Spleen (tissue), 11 donors: ENCODE measurements around the gene TEX26. TPM values are rescaled to one million over a fixed set of nuclear protein-coding genes. Genes with fewer than 3 reads are reported as not detected.
A peak's percentile ranks its signal among the peaks of the same experiment; 100 is the strongest.

Experiments
- DNase-seq: peaks from one replicate; pipeline ENCODE4 v3.0.0-alpha.2; 2020
- H3K27ac ChIP-seq, 8 donors: fragments of 200-600 bp; sonication (generic) in 7 of 8; 1 replicate in 4 of 8; 2 replicates in 4 of 8; pipeline versions ENCODE4 v1.5.0 to v1.8.0; 2016 to 2021; ENCODE audit warnings: inconsistent platforms in 4 of 8, mild to moderate bottlenecking in 4 of 8, moderate library complexity in 1 of 8
- H3K27me3 ChIP-seq, 7 donors: fragments of 200-600 bp; sonication (generic) in 6 of 7; replicated peaks in 1 of 7; 1 replicate in 4 of 7; 2 replicates in 3 of 7; pipeline versions ENCODE4 v1.5.0 to v1.8.0; 2016 to 2021; ENCODE audit warnings: inconsistent platforms in 3 of 7, mild to moderate bottlenecking in 1 of 7
- H3K36me3 ChIP-seq, 6 donors: fragments of 200-600 bp; sonication (generic) in 5 of 6; 1 replicate in 4 of 6; 2 replicates in 2 of 6; pipeline versions ENCODE4 v1.5.0 to v1.8.0; 2016 to 2021; ENCODE audit warnings: inconsistent platforms in 2 of 6
- H3K4me1 ChIP-seq, 6 donors: fragments of 200-600 bp; sonication (generic) in 5 of 6; 1 replicate in 3 of 6; 2 replicates in 3 of 6; pipeline versions ENCODE4 v1.5.0 to v1.8.0; 2016 to 2021; ENCODE audit warnings: inconsistent platforms in 3 of 6
- H3K4me3 ChIP-seq, 8 donors: fragments of 200-600 bp; sonication (generic) in 7 of 8; 1 replicate in 4 of 8; 2 replicates in 4 of 8; pipeline versions ENCODE4 v1.5.0 to v1.8.0; 2016 to 2021; ENCODE audit warnings: inconsistent platforms in 4 of 8, mild to moderate bottlenecking in 4 of 8, moderate library complexity in 2 of 8
- H3K9me3 ChIP-seq, 8 donors: fragments of 200-600 bp; sonication (generic) in 7 of 8; 1 replicate in 4 of 8; 2 replicates in 4 of 8; pipeline versions ENCODE4 v1.5.0 to v1.8.0; 2016 to 2021; ENCODE audit warnings: inconsistent platforms in 4 of 8
- CTCF ChIP-seq, 11 experiments: fragments of 200-600 bp in 7 of 11; fragments of 450-650 bp in 4 of 11; sonication (generic) in 4 of 11; IDR thresholded peaks in 8 of 11; conservative IDR thresholded peaks in 3 of 11; 1 replicate in 7 of 11; 2 replicates in 4 of 11; pipeline versions ENCODE4 v1.4.0 to v1.8.0; 2016 to 2021; ENCODE audit warnings: antibody characterized with exemption in 11 of 11, inconsistent platforms in 4 of 11, mild to moderate bottlenecking in 1 of 11
- POLR2A ChIP-seq, 3 donors: fragments of 450-650 bp; IDR thresholded peaks; one replicate each; pipeline ENCODE4 v1.5.1; 2017; ENCODE audit warnings: antibody characterized with exemption in 3 of 3, mild to moderate bottlenecking in 1 of 3
- POLR2AphosphoS5 ChIP-seq, 3 donors: sonication (generic); formaldehyde crosslinking; IDR thresholded peaks; one replicate each; pipeline ENCODE4 v1.5.1; 2017; ENCODE audit warnings: antibody characterized with exemption in 3 of 3
- WGBS, 5 donors: extraction: QIAGEN DNeasy Blood & Tissue Kit in 3 of 5; methylation state at CpG; one replicate each; pipeline versions ENCODE4 v1.1.5 to v1.1.7; 2013 to 2018; 5-methylcytosine and 5-hydroxymethylcytosine counted together
- intact Hi-C: fragments of 100-400 bp; cut with DNase I; formaldehyde crosslinking; loops from one replicate; pipeline ENCODE4 v1.15.0; 2023; ENCODE audit warnings: low total_unique reads
- polyA plus RNA-seq, 3 donors: library from polyadenylated mRNA; stranded (reverse); fragments of 200-250 nt; gene quantifications; one replicate each; pipeline ENCODE4 v1.2.1, GENCODE V29; 2013
- total RNA-seq, 7 donors: library from RNA; depleted of rRNA in 3 of 7; stranded (reverse); fragments of >200 nt in 3 of 7; fragmentation: NEBNext Ultra II Directional in 4 of 7; extraction: Animal tissue kit (Norgen Biotek cat#: 25700) in 4 of 7; gene quantifications; one replicate each; pipeline versions ENCODE4 v1.1.0 to v1.2.1, GENCODE V29; 2016 to 2021
- donor health status: healthy with polysubstance abuse.
- donor health status: DM: no; HTN: no; CAD: no; lungs with moderate emphysema.
- donor health status: DM: no; HTN: no; CAD: no.
- donor health status: Bipolar disorder and iron deficiency.
- donor health status: healthy.
- donor health status: DM: no; HTN: no; CAD: no.
- donor health status: DM: yes; HTN: yes; CAD: no.

Gene TEX26
- total and polyA plus RNA-seq, 10 donors = not detected

GRCh38 chr13:30889196-30889690, 43.2 kb upstream of the TEX26 start:
- WGBS, 5 donors = 82 to 94% (median 88%) methylated on average over 3 of the region's 3 CpGs
- Histone ChIP-seq H3K9me3 (peaks cover 0 to 21% (median 8%) of the 10 kb centered on the region in 8 donors), H3K36me3 (no peaks in the 10 kb centered on the region), H3K27me3 (peaks cover 0 to 11% (median 0%) of the 10 kb centered on the region in 7 donors), H3K27ac (no peak overlapping the region), H3K4me1 (no peaks in the 10 kb centered on the region), H3K4me3 (no peak overlapping the region)
- DNase-seq = no peak
- intact Hi-C loops = no loop called here
- TF ChIP-seq POLR2AphosphoS5 (IDR thresholded peaks at IDR 0.05) (no peak), POLR2A (IDR thresholded peaks at IDR 0.05) (no peak), CTCF (IDR thresholded peaks at IDR 0.05 in 8 of 11, conservative IDR thresholded peaks at IDR 0.05 in 3 of 11) (no peak)

GRCh38 chr13:30892966-30893365, 39.5 kb upstream of the TEX26 start:
- no peak overlapping the region for H3K27ac ChIP-seq
- peaks cover 0 to 11% (median 5%) of the 10 kb centered on the region in 8 donors for H3K9me3 ChIP-seq
- WGBS, 5 donors = 47 to 57% (median 53%) methylated on average over 6 of the region's 6 CpGs
- H3K4me1 ChIP-seq = no peaks in the 10 kb centered on the region
- no peaks in the 10 kb centered on the region for H3K36me3 ChIP-seq
- TF ChIP-seq CTCF (IDR thresholded peaks at IDR 0.05 in 8 of 11, conservative IDR thresholded peaks at IDR 0.05 in 3 of 11) (peak in 1 of 11 experiments; percentile 12), POLR2AphosphoS5 (IDR thresholded peaks at IDR 0.05) (no peak), POLR2A (IDR thresholded peaks at IDR 0.05) (no peak)
- H3K27me3 ChIP-seq = peaks cover 0 to 19% (median 0%) of the 10 kb centered on the region in 7 donors
- intact Hi-C loops = no loop called here
- no peak overlapping the region for H3K4me3 ChIP-seq
- no peak for DNase-seq

GRCh38 chr13:30895773-30896172, 36.7 kb upstream of the TEX26 start:
- H3K36me3 ChIP-seq = no peaks in the 10 kb centered on the region
- WGBS, 5 donors = 80 to 87% (median 80%) methylated on average over 4 of the region's 4 CpGs
- no peak overlapping the region for H3K27ac ChIP-seq
- H3K4me1 ChIP-seq = peaks cover 0 to 4% (median 0%) of the 10 kb centered on the region in 6 donors
- DNase-seq = no peak
- no peaks in the 10 kb centered on the region for H3K9me3 ChIP-seq
- no peak for TF ChIP-seq POLR2AphosphoS5 (IDR thresholded peaks at IDR 0.05)
- no peak for TF ChIP-seq CTCF (IDR thresholded peaks at IDR 0.05 in 8 of 11, conservative IDR thresholded peaks at IDR 0.05 in 3 of 11)
- no peak for TF ChIP-seq POLR2A (IDR thresholded peaks at IDR 0.05)
- no peak overlapping the region for H3K4me3 ChIP-seq
- peaks cover 0 to 41% (median 0%) of the 10 kb centered on the region in 7 donors for H3K27me3 ChIP-seq
- intact Hi-C loops = no loop called here

DNA sequence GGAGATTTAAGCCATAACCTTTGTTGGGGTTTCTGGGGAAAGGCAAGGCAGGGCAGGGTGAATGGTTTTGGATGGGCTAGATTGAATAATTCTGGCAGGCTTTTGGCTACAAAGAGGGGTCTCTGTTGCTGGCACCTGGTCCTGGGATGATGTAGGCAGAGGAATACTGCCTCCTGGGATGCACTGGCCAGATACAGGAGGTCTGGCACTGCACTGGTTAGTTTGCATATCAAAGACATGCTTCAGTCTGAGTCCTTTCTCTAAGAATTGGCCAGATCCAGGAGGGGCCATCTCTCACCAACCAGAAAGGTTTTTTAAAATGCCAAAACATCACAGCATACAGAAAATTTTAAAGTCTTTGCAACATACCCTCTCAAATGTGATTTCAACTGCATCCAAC, 34.4 kb upstream of the TEX26 start:
- DNase-seq = no peak
- Histone ChIP-seq H3K4me1 (peaks cover 0 to 4% (median 0%) of the 10 kb centered on the region in 6 donors), H3K4me3 (no peak overlapping the region), H3K27me3 (peaks cover 0 to 41% (median 0%) of the 10 kb centered on the region in 7 donors), H3K9me3 (no peaks in the 10 kb centered on the region), H3K36me3 (no peaks in the 10 kb centered on the region), H3K27ac (no peak overlapping the region)
- TF ChIP-seq POLR2A (IDR thresholded peaks at IDR 0.05) (no peak), POLR2AphosphoS5 (IDR thresholded peaks at IDR 0.05) (no peak), CTCF (IDR thresholded peaks at IDR 0.05 in 8 of 11, conservative IDR thresholded peaks at IDR 0.05 in 3 of 11) (no peak)
- intact Hi-C loops = no loop called here
